CD4-positive, alpha-beta T cell treated with Interleukin-17A for 4 hours (primary cell): ENCODE results near the gene SP1.
"Not testable (repeated sequence)": the region's sequence is repeated elsewhere in the genome, so short reads cannot be mapped to it uniquely, and the experiment has no call there.

Experiments
- DNase-seq: peaks from one replicate; pipeline ENCODE4 v3.0.0-alpha.2; 2020; ENCODE audit warnings: mixed read lengths

SP1 gene

GRCh38 chr12:53414756-53415417, 34.9 kb downstream of the SP1 start:
- DNase-seq, result no peak

GRCh38 chr12:53415752-53416389, 35.9 kb downstream of the SP1 start:
- not testable (repeated sequence) for DNase-seq

DNA sequence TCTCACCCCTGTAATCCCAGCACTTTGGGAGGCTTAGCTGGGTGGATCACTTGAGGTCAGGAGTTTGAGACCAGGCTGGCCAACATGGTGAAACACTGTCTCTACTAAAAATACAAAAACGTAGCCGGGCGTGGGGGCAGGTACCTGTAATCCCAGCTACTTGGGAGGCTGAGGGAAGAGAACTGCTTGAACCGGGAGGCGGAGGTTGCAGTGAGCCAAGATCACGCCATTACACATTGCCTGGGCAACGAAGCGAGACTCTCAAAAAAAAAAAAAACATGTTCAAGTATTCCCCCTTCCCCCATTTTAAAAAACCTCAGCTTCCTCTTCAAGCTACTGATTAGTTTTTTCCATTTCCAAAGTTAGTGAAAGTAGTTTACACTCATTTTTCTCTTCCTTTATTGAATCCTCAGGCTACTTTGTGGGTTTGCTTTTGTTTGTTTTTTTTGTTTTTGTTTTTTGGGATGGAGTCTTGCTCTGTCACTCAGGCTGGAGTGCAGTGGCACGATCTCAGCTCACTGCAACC, 37.4 kb downstream of the SP1 start:
- DNase-seq, result not testable (repeated sequence)

- no peak for DNase-seq
Observed at GRCh38 chr12:53418221-53418620, 38.2 kb downstream of the SP1 start.

DNA sequence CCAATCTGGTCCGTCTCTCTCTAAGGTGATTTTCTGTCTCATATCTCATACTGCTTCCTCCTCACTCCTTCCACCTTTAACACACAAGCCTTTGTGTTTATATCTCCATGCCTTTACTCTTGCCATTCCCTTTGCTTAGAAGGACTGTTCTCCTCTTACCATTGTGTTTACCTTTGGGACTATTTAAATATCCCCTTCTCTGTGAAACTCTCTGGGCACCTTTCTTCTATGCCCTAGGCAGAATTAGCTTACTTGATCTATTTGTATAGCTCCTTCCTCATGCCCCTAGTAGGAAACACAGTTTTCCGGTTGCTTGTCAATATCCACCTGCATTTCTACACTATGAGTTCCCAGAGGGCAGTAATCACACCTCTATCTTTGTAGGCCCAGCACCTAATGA, 39.8 kb downstream of the SP1 start:
- no peak for DNase-seq

- not testable (repeated sequence) for DNase-seq
Observed at GRCh38 chr12:53422247-53422646, 42.3 kb downstream of the SP1 start.

DNA sequence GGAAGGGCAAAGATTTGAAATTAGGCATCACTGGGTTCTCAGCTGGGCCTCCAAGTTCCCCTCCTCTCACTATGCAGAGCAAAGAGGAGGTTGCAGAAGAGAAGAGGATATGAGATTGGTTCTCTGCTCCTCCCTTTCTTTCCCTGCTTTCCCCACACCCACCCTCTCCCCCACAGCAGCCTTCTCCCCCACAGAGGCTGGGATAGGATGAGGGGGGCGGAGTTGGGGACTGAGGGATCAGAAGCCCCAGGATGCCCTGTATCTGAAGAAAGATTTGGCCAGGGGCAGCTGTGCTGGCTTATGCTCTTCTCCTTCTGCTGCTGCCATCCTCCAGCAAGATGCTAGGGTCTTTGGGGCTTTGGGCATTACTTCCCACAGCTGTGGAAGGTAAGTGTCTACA, 43.6 kb downstream of the SP1 start, which contains the start of gene AMHR2:
AMHR2 (plus strand) TSS at position 259 of the 400 bp plus-strand sequence; CDS start at position 339, 80 bp downstream.
- no peak for DNase-seq

- no peak for DNase-seq
Observed at GRCh38 chr12:53424626-53425514, 44.9 kb downstream of the SP1 start.

- no peak for DNase-seq
Observed at GRCh38 chr12:53425515-53426150, 45.7 kb downstream of the SP1 start.

DNA sequence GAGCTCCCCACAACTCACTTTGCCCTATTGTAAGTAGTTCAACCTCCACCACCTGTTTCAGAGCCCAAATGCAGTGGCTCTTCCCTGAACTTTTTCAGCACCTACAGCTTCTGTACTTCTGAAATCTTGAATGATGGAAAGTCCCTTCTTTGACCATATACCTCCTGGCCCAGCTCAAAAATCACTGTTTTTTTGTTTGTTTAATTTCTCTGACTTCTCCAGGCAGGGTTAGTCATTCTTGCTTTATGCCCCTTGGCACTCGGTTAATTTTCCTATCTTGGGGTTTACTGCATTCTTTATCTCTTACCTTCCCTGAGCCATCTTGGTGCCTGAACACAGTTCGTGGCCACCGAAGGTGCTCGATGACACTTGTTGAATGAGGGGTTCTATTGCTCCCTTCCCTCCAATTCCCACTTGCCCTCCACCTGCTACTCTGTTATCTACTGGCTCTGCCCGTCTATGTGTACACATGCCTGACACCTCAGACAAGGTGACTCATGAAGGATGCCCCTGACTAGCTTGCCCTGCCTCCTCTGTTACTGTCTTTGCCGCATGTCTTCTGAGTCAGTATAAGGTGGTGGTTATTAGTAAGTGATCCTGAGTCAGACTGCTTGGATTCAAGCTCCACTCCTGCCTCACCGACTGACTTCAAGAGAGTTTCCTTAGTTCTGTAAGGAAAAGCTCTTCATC, 48.1 kb downstream of the SP1 start:
- DNase-seq, result peak; percentile 17

DNA sequence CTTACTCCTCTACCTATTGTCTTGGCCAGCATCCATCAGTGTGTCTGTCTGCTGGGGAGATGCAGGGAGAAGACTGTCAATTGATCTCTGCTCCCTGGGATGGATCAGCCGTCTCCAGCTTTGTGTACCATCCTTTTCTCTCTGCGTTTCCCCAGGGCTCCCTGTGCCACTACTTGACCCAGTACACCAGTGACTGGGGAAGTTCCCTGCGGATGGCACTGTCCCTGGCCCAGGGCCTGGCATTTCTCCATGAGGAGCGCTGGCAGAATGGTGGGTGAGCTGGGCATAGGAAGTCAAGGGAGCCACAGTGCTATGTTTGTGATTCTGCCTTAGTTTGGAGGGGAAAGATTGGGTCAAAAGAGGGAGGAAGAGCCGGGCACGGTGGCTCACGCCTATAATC, 48.8 kb downstream of the SP1 start:
- no peak for DNase-seq

- no peak for DNase-seq
Observed at GRCh38 chr12:53430116-53430515, 50.1 kb downstream of the SP1 start.

- no peak for DNase-seq
Observed at GRCh38 chr12:53431187-53431586, 51.2 kb downstream of the SP1 start.

DNA sequence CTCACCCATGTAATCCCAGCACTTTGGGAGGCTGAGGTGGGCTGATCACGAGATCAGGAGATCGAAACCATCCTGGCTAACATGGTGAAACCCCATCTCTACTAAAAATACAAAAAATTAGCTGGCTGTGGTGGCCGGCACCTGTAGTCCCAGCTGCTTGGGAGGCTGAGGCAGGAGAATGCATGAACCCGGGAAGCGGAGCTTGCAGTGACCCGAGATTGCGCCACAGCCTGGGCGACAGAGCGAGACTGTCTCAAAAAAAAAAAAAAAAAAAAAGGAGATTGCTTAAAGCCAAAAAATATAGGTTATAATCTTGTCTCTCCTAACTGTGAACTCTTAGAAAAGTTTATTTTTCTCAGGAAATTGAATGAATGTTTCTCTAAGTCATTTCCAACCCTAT, 55.4 kb downstream of the SP1 start:
- not testable (repeated sequence) for DNase-seq

- DNase-seq, result not testable (repeated sequence)
Observed at GRCh38 chr12:53439582-53439981, 59.6 kb downstream of the SP1 start.

GRCh38 chr12:53441040-53441833, 61.3 kb downstream of the SP1 start, which contains the start of gene PRR13:
Gene PRR13, plus strand, starts transcription at chr12:53441734. Its CDS starts 981 bp downstream, at chr12:53442715.
- DNase-seq, result peak; percentile 100

DNA sequence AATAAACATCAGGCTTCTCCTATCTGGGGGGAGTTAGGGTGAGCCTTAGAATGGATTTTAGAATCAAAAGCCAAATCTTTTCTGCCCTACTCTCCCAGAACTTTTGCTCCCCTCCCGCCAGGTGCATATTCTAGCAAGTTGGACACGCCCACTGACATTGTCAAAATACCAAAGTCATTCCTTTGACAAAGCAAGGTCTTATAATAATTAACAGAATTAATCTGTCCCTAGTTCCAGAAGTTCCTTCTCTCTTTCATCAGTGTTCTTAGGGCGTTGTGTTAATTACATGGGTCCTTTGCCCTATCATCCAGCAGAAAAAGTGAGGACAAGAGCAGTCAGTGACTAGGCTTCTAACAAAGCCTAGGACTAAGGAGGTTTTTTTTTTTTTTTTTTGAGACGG, 64.0 kb downstream of the SP1 start:
- DNase-seq, result no peak

GRCh38 chr12:53444593-53445325, 64.8 kb downstream of the SP1 start:
- not testable (repeated sequence) for DNase-seq

DNA sequence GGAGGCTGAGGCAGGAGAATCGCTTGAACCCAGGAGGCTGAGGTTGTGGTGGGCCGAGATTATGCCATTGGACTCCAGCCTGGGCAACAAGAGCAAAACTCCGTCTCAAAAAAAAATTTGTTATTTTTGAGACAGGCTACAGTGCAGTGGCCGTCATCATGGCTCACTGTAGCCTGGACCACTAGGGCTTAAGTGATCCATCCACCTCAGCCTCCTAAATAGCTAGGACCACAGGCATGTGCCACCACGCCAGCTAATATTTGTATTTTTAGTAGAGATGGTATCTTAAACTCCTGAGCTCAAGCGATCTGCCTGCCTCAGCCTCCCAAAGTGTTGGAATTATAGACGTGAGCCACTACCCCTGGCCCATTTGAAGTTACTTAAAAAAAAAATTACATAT, 71.0 kb downstream of the SP1 start:
- DNase-seq, result no peak

GRCh38 chr12:53451661-53452158, 71.7 kb downstream of the SP1 start, which contains the start of gene PCBP2:
Gene PCBP2, plus strand, starts transcription at chr12:53452102. Its CDS starts 2,699 bp downstream, at chr12:53454801.
- peak; percentile 97 for DNase-seq
